ENCODE results near the gene RPIA. TPM values are rescaled to one million over a fixed set of nuclear protein-coding genes. Genes with fewer than 3 reads are reported as not detected.

Gene RPIA
- total and polyA plus RNA-seq, 9 of the 15 experiments (the other 6 are each of a cell fraction or from before 2014, with no cell fraction given): 7.8 to 41.2 (median 25.8) TPM

- Histone ChIP-seq H3K27me3 (ENCODE audit: control insufficient read depth in 2 of 2, insufficient read depth in 2 of 2, low read length in 2 of 2) (no peaks in the 10 kb centered on the region), H4K20me1 (replicated peaks; ENCODE audit: control insufficient read depth, insufficient read depth, low read length) (no peaks in the 10 kb centered on the region), H3K4me3 (no peak overlapping the region), H3K9ac (ENCODE audit: insufficient read depth in 1 of 2, low read depth in 2 of 2, low read length in 2 of 2) (no peak overlapping the region), H3K4me1 (replicated peaks in 1 of 2; ENCODE audit: control insufficient read depth in 2 of 2, insufficient read depth in 2 of 2, low read length in 2 of 2) (peaks cover 3 to 10% of the 10 kb centered on the region in 2 experiments; a peak in 3 of 5 replicates), H3K27ac (ENCODE audit: extremely low read depth, low read depth, low read length) (no peak overlapping the region), H3K9me1 (ENCODE audit: control insufficient read depth, insufficient read depth, low read length) (peaks cover 3% of the 10 kb centered on the region), H3K9me3 (replicated peaks; ENCODE audit: control insufficient read depth, insufficient read depth, low read depth, low read length) (no peaks in the 10 kb centered on the region), H2AFZ (ENCODE audit: low read depth, low read length) (no peak overlapping the region), H3K36me3 (ENCODE audit: control insufficient read depth, insufficient read depth, low read length) (peaks cover 57% of the 10 kb centered on the region), H3K79me2 (ENCODE audit: control insufficient read depth, insufficient read depth, low read length) (no peaks in the 10 kb centered on the region; the same call in 2 of the 3 replicates), H3K4me2 (ENCODE audit: insufficient read depth, low read length) (no peak overlapping the region)
- POLR2A ChIA-PET: interaction anchor here (0.7 to 1.4 kb wide), 2 partner anchors 8 to 183 kb away, joined by 3 to 4 read pairs; no protein-coding TSS in a partner anchor
- WGBS (ENCODE audit: insufficient coverage, low coverage, missing lambda C conversion rate): 88% methylated on average over 4 of the region's 4 CpGs
- ATAC-seq: no peak
- TF ChIP-seq ZBED1 (IDR thresholded peaks at IDR 0.05) (no peak), CBFB (CRISPR knock-in tag; IDR thresholded peaks at IDR 0.05) (no peak), ZNF740 (CRISPR knock-in tag; IDR thresholded peaks at IDR 0.05) (no peak), ZNF740 (tag; IDR thresholded peaks at IDR 0.05) (no peak), NR3C1 (CRISPR knock-in tag; IDR thresholded peaks at IDR 0.05) (no peak), POLR2H (tag; IDR thresholded peaks at IDR 0.05; ENCODE audit: low read depth) (no peak), ARNT (IDR thresholded peaks at IDR 0.05) (no peak), EGR1 (conservative IDR thresholded peaks at IDR 0.05) (no peak), MAFG (tag; conservative IDR thresholded peaks at IDR 0.05) (no peak)
- TF ChIP-seq, protein P1, sequence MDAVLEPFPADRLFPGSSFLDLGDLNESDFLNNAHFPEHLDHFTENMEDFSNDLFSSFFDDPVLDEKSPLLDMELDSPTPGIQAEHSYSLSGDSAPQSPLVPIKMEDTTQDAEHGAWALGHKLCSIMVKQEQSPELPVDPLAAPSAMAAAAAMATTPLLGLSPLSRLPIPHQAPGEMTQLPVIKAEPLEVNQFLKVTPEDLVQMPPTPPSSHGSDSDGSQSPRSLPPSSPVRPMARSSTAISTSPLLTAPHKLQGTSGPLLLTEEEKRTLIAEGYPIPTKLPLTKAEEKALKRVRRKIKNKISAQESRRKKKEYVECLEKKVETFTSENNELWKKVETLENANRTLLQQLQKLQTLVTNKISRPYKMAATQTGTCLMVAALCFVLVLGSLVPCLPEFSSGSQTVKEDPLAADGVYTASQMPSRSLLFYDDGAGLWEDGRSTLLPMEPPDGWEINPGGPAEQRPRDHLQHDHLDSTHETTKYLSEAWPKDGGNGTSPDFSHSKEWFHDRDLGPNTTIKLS (IDR thresholded peaks at IDR 0.05; ENCODE audit: borderline replicate concordance, low read depth): no peak
- TF ChIP-seq, protein P2, sequence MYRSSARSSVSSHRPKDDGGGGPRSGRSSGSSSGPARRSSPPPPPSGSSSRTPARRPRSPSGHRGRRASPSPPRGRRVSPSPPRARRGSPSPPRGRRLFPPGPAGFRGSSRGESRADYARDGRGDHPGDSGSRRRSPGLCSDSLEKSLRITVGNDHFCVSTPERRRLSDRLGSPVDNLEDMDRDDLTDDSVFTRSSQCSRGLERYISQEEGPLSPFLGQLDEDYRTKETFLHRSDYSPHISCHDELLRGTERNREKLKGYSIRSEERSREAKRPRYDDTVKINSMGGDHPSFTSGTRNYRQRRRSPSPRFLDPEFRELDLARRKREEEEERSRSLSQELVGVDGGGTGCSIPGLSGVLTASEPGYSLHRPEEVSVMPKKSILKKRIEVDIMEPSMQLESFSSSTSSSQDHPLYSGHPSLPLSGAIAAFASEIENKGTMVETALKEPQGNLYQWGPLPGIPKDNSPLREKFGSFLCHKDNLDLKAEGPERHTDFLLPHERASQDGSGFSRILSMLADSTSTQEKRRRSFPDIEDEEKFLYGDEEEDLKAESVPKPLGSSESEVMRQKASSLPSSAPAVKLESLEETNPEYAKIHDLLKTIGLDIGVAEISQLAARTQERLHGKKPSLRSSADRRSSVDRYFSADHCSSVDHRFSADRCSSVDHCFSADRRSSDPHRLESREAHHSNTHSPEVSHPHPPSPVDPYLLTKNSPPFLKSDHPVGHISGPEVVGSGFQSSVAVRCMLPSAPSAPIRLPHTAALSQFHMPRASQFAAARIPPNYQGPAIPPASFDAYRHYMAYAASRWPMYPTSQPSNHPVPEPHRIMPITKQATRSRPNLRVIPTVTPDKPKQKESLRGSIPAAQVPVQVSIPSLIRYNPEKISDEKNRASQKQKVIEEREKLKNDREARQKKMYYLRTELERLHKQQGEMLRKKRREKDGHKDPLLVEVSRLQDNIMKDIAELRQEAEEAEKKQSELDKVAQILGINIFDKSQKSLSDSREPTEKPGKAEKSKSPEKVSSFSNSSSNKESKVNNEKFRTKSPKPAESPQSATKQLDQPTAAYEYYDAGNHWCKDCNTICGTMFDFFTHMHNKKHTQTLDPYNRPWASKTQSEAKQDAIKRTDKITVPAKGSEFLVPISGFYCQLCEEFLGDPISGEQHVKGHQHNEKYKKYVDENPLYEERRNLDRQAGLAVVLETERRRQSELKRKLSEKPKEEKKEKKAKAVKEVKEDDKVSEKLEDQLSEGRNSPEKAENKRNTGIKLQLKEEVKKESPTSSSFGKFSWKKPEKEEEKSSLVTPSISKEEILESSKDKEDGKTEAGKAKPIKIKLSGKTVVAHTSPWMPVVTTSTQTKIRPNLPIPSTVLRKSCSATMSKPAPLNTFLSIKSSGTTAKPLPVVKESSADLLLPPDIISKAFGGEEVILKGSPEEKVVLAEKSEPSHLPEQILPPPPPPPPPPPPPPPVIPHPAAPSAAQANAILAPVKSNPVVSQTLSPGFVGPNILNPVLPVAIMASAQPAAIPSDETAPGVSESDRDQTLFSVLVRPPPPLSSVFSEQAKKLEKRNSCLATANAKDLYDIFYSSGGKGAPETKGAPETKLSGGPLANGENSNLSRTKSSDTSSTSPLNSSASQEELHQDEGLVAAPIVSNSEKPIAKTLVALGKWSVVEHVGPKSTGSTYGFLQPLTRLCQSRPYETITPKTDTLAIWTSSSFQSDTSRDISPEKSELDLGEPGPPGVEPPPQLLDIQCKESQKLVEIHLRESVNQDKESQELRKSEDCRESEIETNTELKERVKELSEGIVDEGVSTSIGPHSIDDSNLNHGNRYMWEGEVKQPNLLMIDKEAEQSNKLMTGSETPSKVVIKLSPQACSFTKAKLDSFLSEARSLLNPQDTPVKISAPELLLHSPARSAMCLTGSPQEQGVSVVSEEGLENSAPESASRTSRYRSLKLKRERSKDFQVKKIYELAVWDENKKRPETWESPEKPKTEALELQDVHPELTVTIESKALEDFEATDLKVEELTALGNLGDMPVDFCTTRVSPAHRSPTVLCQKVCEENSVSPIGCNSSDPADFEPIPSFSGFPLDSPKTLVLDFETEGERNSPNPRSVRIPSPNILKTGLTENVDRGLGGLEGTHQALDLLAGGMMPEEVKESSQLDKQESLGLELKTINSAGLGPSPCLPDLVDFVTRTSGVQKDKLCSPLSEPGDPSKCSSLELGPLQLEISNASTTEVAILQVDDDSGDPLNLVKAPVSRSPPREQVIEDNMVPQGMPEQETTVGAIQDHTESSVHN (IDR thresholded peaks at IDR 0.05; ENCODE audit: borderline replicate concordance in 1 of 2, low read depth in 1 of 2): no peak
- intact Hi-C loops (cut with micrococcal nuclease): no loop called here
- CTCF ChIA-PET (ENCODE audit: low intra/inter-chr PET ratio): no interaction called here
- no TSS peak for BruUV-seq (replicated peaks)
- no peak for FAIRE-seq
- no peak for DNase-seq (ENCODE audit: extremely low read depth in 1 of 4, low spot score in 3 of 4)
- in situ Hi-C loops (cut with MboI): no loop called here
These were observed 41.9 kb downstream of the RPIA start for GRCh38 chr2:88733155-88733902.
